GM12878 (cell line): Measurements from ENCODE around the gene STK11. TPM values are rescaled to one million over a fixed set of nuclear protein-coding genes. Genes with fewer than 3 reads are reported as not detected.

Source experiments
- ASH2L ChIP-seq: fragments of 300-600, 200-600 bp; sonication (generic); IDR thresholded peaks from 2 replicates; pipeline ENCODE4 v1.6.1; 2017; ENCODE audit warnings: low read depth, mild to moderate bottlenecking, borderline replicate concordance
- CHD1 ChIP-seq: IDR thresholded peaks from 2 replicates; pipeline ENCODE4 v1.6.1; 2012; ENCODE audit warnings: low read depth, low read length, improper control_type of control experiment
- EGR1 ChIP-seq, 2 experiments: IDR thresholded peaks; 1 replicate in 1 of 2; 2 replicates in 1 of 2; pipeline ENCODE4 v1.6.1; 2011 to 2012; ENCODE audit warnings: low read depth in 2 of 2, low read length in 2 of 2, borderline replicate concordance in 1 of 2, mild to moderate bottlenecking in 1 of 2, moderate library complexity in 1 of 2
- HDAC6 ChIP-seq: fragments of 200-600 bp; sonication (generic); IDR thresholded peaks from one replicate; pipeline ENCODE4 v1.8.0; 2017; ENCODE audit warnings: antibody characterized with exemption; ENCODE audit not compliant: unreplicated experiment
- IRF4 ChIP-seq: IDR thresholded peaks from 2 replicates; pipeline ENCODE4 v1.6.1; 2011; ENCODE audit warnings: low read depth, low read length
- JUNB ChIP-seq: IDR thresholded peaks from 2 replicates; pipeline ENCODE4 v1.6.1; 2016; ENCODE audit warnings: antibody characterized with exemption, mild to moderate bottlenecking
- NBN ChIP-seq: fragments of 450-650 bp; IDR thresholded peaks from 2 replicates; pipeline ENCODE4 v1.6.1; 2016
- NR2C2 ChIP-seq: IDR thresholded peaks from 2 replicates; pipeline ENCODE4 v1.6.1; 2011; ENCODE audit warnings: borderline replicate concordance, low read depth; ENCODE audit not compliant: control insufficient read depth, insufficient read length
- PAX5 ChIP-seq: IDR thresholded peaks from 2 replicates; pipeline ENCODE4 v1.6.1; 2011; ENCODE audit warnings: low read depth, low read length, borderline replicate concordance
- RB1 ChIP-seq: fragments of 450-650 bp; formaldehyde crosslinking; IDR thresholded peaks from 2 replicates; pipeline ENCODE4 v1.6.1; 2017; ENCODE audit warnings: mild to moderate bottlenecking, borderline replicate concordance
- SMARCA5 ChIP-seq: fragments of 450-650 bp; IDR thresholded peaks from 2 replicates; pipeline ENCODE4 v1.6.1; 2017; ENCODE audit warnings: mild to moderate bottlenecking
- TBL1XR1 ChIP-seq: IDR thresholded peaks from 2 replicates; pipeline ENCODE4 v1.6.1; 2012; ENCODE audit warnings: low read depth, low read length, improper control_type of control experiment
- TCF7 ChIP-seq: IDR thresholded peaks from 2 replicates; pipeline ENCODE4 v1.6.1; 2014; ENCODE audit warnings: antibody characterized with exemption, borderline replicate concordance
- ZNF217 ChIP-seq: fragments of 450-650 bp; IDR thresholded peaks from 2 replicates; pipeline ENCODE4 v1.6.1; 2017; ENCODE audit warnings: antibody characterized with exemption, mild to moderate bottlenecking
- polyA plus RNA-seq, 11 experiments: library from polyadenylated mRNA; depleted of rRNA in 4 of 11; unstranded in 6 of 11; stranded (reverse) in 5 of 11; fragments of >200 nt; fragmentation: Nextera tagmentation in 4 of 11; fragmentation: Illumina TruSeq in 1 of 11; extraction: Ambion mirVana in 4 of 11; extraction: Trizol in 1 of 11; gene quantifications; 1 replicate in 1 of 11; 2 replicates in 10 of 11; pipeline versions ENCODE4 v1.2.1 to v1.2.3, GENCODE V29; 2011 to 2016; ENCODE audit warnings: inconsistent platforms in 2 of 11, missing spikeins in 2 of 11, low read depth in 1 of 11
- total RNA-seq, 4 experiments: library from RNA; depleted of rRNA in 3 of 4; stranded (reverse); fragments of >200 nt in 3 of 4; fragmentation: Illumina TruSeq in 1 of 4; extraction: Trizol in 1 of 4; gene quantifications; 2 replicates each; pipeline versions ENCODE4 v1.2.1 to v1.2.3, GENCODE V29; 2013 to 2021
- TF ChIP-seq, protein P1 (sequence below): fragments of 450-650 bp; IDR thresholded peaks from 2 replicates; pipeline ENCODE4 v1.6.1; 2018; ENCODE audit warnings: borderline replicate concordance, mild to moderate bottlenecking; ENCODE audit not compliant: partially characterized antibody
- TF ChIP-seq, protein P2 (sequence below): IDR thresholded peaks from 2 replicates; pipeline ENCODE4 v1.6.1; 2011; ENCODE audit warnings: low read depth, low read length, improper control_type of control experiment, borderline replicate concordance
- TF ChIP-seq, protein P3 (sequence below): IDR thresholded peaks from 2 replicates; pipeline ENCODE4 v1.6.1; 2012; ENCODE audit warnings: low read depth, low read length, improper control_type of control experiment
- TF ChIP-seq, protein P4 (sequence below): fragments of 450-650 bp; IDR thresholded peaks from 2 replicates; pipeline ENCODE4 v1.6.1; 2017; ENCODE audit warnings: low read depth, mild to moderate bottlenecking, moderate library complexity
- TF ChIP-seq, protein P5 (sequence below): fragments of 450-650 bp; IDR thresholded peaks from 2 replicates; pipeline ENCODE4 v1.6.1; 2017; ENCODE audit warnings: mild to moderate bottlenecking, moderate library complexity

Gene STK11
- total and polyA plus RNA-seq, 10 of the 15 experiments (the other 5 are each of a cell fraction or from before 2014, with no cell fraction given) = 0.33 to 71.0 (median 23.8) TPM

DNA sequence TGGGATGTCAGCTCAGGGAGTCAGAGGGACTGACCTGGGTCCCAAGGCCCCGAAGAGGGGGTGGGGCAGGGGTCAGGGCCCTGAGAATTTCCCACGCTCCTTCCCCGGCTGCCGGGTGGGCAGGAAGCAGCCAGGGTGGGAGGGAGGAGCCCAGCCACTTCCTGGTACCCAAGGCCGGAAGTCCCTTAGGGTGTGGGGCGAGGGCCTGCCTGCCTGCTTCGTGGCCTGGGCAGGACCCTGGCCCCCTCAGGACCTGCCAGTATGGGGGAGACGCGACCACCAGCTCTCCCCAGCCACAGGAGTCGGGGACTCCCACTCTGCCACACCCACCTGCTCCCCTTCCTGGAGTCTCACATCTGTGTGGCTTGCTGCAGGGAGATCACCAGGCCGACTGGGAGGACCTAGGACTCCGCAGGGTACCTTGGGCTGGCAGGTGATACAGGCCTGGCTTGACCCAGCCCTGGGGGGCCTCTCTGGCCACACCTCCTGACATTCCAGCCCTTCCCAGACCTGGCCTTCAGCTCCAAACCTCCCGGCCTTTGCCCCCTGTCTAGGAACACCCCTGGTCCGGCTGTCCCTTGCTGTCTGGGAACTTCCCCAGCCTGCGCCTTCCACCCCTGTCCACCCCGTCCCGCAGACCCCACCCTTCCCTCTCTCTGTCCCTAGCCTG, 53.8 kb downstream of the STK11 start (continued):
- TF ChIP-seq, protein P1, sequence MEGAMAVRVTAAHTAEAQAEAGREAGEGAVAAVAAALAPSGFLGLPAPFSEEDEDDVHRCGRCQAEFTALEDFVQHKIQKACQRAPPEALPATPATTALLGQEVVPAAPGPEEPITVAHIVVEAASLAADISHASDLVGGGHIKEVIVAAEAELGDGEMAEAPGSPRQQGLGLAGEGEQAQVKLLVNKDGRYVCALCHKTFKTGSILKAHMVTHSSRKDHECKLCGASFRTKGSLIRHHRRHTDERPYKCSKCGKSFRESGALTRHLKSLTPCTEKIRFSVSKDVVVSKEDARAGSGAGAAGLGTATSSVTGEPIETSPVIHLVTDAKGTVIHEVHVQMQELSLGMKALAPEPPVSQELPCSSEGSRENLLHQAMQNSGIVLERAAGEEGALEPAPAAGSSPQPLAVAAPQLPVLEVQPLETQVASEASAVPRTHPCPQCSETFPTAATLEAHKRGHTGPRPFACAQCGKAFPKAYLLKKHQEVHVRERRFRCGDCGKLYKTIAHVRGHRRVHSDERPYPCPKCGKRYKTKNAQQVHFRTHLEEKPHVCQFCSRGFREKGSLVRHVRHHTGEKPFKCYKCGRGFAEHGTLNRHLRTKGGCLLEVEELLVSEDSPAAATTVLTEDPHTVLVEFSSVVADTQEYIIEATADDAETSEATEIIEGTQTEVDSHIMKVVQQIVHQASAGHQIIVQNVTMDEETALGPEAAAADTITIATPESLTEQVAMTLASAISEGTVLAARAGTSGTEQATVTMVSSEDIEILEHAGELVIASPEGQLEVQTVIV = peak; percentile 92
- TF ChIP-seq TBL1XR1 (no peak), SMARCA5 (no peak), IRF4 (no peak), RB1 (0 out of 2 replicates have a peak, but pooled peaks have one; percentile 23), TCF7 (no peak), ASH2L (no peak), ZNF217 (no peak), NBN (peak; percentile 90), HDAC6 (no peak), EGR1 (IDR thresholded peaks at IDR 0.05; ENCODE audit: borderline replicate concordance in 1 of 2, low read depth in 2 of 2, low read length in 2 of 2) (peak in 1 of 2 experiments; percentile 45; a peak in 1 of 3 replicates), NR2C2 (no peak), JUNB (no peak), CHD1 (no peak), PAX5 (no peak; the same call in 1 of the 2 replicates)
- TF ChIP-seq, protein P2, sequence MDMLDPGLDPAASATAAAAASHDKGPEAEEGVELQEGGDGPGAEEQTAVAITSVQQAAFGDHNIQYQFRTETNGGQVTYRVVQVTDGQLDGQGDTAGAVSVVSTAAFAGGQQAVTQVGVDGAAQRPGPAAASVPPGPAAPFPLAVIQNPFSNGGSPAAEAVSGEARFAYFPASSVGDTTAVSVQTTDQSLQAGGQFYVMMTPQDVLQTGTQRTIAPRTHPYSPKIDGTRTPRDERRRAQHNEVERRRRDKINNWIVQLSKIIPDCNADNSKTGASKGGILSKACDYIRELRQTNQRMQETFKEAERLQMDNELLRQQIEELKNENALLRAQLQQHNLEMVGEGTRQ = no peak
- TF ChIP-seq, protein P3, sequence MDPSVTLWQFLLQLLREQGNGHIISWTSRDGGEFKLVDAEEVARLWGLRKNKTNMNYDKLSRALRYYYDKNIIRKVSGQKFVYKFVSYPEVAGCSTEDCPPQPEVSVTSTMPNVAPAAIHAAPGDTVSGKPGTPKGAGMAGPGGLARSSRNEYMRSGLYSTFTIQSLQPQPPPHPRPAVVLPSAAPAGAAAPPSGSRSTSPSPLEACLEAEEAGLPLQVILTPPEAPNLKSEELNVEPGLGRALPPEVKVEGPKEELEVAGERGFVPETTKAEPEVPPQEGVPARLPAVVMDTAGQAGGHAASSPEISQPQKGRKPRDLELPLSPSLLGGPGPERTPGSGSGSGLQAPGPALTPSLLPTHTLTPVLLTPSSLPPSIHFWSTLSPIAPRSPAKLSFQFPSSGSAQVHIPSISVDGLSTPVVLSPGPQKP = peak; percentile 40; the same call in 1 of the 2 replicates
- TF ChIP-seq, protein P4, sequence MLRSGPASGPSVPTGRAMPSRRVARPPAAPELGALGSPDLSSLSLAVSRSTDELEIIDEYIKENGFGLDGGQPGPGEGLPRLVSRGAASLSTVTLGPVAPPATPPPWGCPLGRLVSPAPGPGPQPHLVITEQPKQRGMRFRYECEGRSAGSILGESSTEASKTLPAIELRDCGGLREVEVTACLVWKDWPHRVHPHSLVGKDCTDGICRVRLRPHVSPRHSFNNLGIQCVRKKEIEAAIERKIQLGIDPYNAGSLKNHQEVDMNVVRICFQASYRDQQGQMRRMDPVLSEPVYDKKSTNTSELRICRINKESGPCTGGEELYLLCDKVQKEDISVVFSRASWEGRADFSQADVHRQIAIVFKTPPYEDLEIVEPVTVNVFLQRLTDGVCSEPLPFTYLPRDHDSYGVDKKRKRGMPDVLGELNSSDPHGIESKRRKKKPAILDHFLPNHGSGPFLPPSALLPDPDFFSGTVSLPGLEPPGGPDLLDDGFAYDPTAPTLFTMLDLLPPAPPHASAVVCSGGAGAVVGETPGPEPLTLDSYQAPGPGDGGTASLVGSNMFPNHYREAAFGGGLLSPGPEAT = peak; percentile 50; the same call in 1 of the 2 replicates
- TF ChIP-seq, protein P5, sequence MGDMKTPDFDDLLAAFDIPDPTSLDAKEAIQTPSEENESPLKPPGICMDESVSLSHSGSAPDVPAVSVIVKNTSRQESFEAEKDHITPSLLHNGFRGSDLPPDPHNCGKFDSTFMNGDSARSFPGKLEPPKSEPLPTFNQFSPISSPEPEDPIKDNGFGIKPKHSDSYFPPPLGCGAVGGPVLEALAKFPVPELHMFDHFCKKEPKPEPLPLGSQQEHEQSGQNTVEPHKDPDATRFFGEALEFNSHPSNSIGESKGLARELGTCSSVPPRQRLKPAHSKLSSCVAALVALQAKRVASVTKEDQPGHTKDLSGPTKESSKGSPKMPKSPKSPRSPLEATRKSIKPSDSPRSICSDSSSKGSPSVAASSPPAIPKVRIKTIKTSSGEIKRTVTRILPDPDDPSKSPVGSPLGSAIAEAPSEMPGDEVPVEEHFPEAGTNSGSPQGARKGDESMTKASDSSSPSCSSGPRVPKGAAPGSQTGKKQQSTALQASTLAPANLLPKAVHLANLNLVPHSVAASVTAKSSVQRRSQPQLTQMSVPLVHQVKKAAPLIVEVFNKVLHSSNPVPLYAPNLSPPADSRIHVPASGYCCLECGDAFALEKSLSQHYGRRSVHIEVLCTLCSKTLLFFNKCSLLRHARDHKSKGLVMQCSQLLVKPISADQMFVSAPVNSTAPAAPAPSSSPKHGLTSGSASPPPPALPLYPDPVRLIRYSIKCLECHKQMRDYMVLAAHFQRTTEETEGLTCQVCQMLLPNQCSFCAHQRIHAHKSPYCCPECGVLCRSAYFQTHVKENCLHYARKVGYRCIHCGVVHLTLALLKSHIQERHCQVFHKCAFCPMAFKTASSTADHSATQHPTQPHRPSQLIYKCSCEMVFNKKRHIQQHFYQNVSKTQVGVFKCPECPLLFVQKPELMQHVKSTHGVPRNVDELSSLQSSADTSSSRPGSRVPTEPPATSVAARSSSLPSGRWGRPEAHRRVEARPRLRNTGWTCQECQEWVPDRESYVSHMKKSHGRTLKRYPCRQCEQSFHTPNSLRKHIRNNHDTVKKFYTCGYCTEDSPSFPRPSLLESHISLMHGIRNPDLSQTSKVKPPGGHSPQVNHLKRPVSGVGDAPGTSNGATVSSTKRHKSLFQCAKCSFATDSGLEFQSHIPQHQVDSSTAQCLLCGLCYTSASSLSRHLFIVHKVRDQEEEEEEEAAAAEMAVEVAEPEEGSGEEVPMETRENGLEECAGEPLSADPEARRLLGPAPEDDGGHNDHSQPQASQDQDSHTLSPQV = 0 out of 2 replicates have a peak, but pooled peaks have one; percentile 30
